ENCODE results near the gene MRPL9. TPM values are rescaled to one million over a fixed set of nuclear protein-coding genes. Genes with fewer than 3 reads are reported as not detected.

MRPL9 gene
- total and polyA plus RNA-seq, 5 donors from 2014 or later: 87.5 to 179 (median 165) TPM

DNA sequence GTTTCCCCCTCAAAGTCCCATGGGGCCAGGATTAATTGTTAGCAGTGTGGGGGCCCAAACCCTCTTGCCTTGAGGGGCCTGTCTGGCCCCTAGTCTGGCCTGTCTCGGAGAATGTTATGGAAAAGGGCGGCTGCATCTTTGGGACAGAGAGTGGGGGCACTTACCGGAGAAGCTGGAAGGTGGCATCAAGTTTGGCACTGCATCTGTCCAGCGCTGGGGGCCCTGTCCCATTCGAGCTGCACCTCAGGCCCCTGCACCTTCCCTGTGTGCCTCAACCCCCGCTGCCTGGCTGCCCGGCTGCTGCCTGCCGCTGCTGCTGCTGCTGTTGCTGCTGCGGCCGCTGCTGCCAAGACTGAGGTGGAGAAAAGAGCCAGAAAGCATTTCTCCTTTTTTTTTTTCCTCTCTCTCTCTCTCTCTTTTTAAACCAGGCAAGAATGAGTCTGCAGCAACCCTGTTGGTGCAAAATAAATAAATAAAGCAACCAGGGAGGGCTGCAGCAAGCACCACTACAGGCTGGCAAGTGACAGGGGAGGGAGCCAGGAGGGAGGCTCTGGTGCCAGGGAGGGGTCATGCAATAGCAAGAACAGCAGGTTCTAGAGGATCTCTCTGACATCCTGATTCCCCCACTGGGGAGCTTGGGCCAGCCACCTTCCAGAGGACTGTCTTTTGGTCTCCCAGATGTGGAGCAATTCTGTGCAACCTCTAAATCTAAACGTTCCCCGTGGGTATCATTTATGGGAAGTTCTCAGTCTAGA, 41.9 kb upstream of the MRPL9 start, which contains the start of gene LINGO4:
LINGO4 (minus strand) TSS at position 354 of the 755 bp plus-strand sequence. CDS start 2,715 bp downstream, outside the sequence.
- H3K27ac Mint-ChIP-seq: no peak within 1 kb of the TSS
- no peaks in the 10 kb centered on the region for H3K36me3 Mint-ChIP-seq
- Histone ChIP-seq H3K9me3 (ENCODE audit: control insufficient read depth in 2 of 2, low read length in 2 of 2) (no peaks in the 10 kb centered on the region), H3K36me3 (ENCODE audit: control insufficient read depth, insufficient read depth, low read length) (no peaks in the 10 kb centered on the region), H3K27ac (ENCODE audit: insufficient read depth, low read length, poor library complexity, severe bottlenecking) (no peak within 1 kb of the TSS), H3K4me1 (ENCODE audit: control insufficient read depth, insufficient read depth, low read length, poor library complexity, severe bottlenecking) (no peaks in the 10 kb centered on the region), H3K27me3 (ENCODE audit: control insufficient read depth, insufficient read depth, low read length) (no peaks in the 10 kb centered on the region), H3K4me3 (ENCODE audit: low read depth, low read length) (no peak within 1 kb of the TSS)
- peaks cover 4% of the 10 kb centered on the region for H3K27me3 Mint-ChIP-seq
- H3K4me3 Mint-ChIP-seq: no peak within 1 kb of the TSS
- H3K4me1 Mint-ChIP-seq: peaks cover 0 to 24% (median 5%) of the 10 kb centered on the region in 4 donors
- H3K9me3 Mint-ChIP-seq: no peaks in the 10 kb centered on the region
- DNase-seq: no peak
- no peak for ATAC-seq (ENCODE audit: low read depth in 2 of 2)

DNA sequence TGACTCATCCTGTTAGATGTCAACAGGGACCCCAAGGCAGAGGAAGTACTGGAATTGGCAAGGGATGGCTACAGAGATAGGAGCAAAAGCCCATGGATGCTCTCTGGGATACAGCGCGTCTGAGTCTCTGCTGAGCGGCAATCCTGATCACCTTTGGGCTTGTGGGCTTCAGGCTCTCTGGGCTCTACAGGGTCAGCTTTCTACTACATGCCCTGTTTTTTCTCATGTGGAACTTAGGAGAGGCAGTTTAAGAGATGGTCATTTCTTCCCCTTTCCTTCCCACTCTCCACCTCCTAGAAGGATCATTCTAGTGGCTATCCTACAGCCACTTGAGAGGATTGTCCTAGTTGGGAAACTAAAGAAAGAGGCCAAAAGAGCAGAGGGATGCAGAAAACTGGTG, 40.6 kb upstream of the MRPL9 start:
- ATAC-seq (ENCODE audit: low read depth in 2 of 2) (no peak), DNase-seq (no peak)
- no peak overlapping the region for H3K4me3 Mint-ChIP-seq
- Histone ChIP-seq H3K27me3 (ENCODE audit: control insufficient read depth, insufficient read depth, low read length) (no peaks in the 10 kb centered on the region), H3K4me1 (ENCODE audit: control insufficient read depth, insufficient read depth, low read length, poor library complexity, severe bottlenecking) (no peaks in the 10 kb centered on the region), H3K9me3 (ENCODE audit: control insufficient read depth in 2 of 2, low read length in 2 of 2) (no peaks in the 10 kb centered on the region), H3K27ac (ENCODE audit: insufficient read depth, low read length, poor library complexity, severe bottlenecking) (no peak overlapping the region), H3K4me3 (ENCODE audit: low read depth, low read length) (no peak overlapping the region), H3K36me3 (ENCODE audit: control insufficient read depth, insufficient read depth, low read length) (no peaks in the 10 kb centered on the region)
- peaks cover 4% of the 10 kb centered on the region for H3K27me3 Mint-ChIP-seq
- H3K4me1 Mint-ChIP-seq: peaks cover 0 to 19% (median 6%) of the 10 kb centered on the region in 4 donors
- peaks cover 7% of the 10 kb centered on the region for H3K36me3 Mint-ChIP-seq
- no peak overlapping the region for H3K27ac Mint-ChIP-seq
- no peaks in the 10 kb centered on the region for H3K9me3 Mint-ChIP-seq

DNA sequence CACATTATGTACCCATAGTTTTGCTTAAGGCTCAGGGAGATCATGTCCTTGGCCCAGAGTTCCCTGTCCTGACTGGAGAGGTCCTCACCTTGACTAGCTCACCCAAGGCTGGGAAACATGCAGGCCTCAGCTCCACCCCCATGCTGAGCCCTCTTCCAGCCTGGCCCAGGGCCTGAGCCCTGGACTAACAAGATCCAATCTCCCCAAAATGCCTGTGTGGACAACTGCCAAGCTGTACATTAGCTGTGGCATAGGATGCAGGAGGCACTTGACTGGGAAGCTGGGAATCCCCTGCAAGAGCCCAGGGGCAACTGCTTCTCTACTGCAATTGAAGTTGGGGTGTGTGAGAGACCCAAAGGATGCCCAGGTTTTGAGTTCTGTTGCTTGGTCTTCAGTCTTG, 39.9 kb upstream of the MRPL9 start:
- Mint-ChIP-seq H3K27ac (no peak overlapping the region), H3K4me3 (no peak overlapping the region)
- no peak overlapping the region for H3K4me3 ChIP-seq (ENCODE audit: low read depth, low read length)

DNA sequence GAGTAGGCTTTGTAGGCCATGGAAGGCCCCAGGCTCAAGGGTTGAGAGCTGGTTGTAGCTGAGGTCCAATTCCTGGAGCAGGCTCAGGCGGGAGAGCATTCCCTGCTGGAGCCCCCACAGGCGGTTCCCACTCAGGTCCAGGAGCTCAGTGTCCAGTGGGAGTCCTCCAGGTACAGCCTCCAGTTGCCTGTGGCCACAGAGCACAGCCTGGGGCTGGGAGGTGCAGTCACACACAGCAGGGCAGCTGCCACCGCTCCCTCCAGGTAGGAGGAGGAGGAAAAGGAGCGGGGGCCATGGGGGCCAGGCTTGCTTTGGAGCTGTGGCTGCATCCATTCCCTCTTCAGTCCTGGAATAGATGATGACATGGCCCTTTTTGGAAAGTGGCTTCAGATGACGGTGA, 39.1 kb upstream of the MRPL9 start:
- ATAC-seq (ENCODE audit: low read depth in 2 of 2) (no peak), DNase-seq (no peak)
- H3K4me3 Mint-ChIP-seq: no peak overlapping the region
- no peaks in the 10 kb centered on the region for H3K27me3 Mint-ChIP-seq
- Histone ChIP-seq H3K36me3 (ENCODE audit: control insufficient read depth, insufficient read depth, low read length) (no peaks in the 10 kb centered on the region), H3K27ac (ENCODE audit: insufficient read depth, low read length, poor library complexity, severe bottlenecking) (no peak overlapping the region), H3K27me3 (ENCODE audit: control insufficient read depth, insufficient read depth, low read length) (no peaks in the 10 kb centered on the region), H3K4me1 (ENCODE audit: control insufficient read depth, insufficient read depth, low read length, poor library complexity, severe bottlenecking) (no peaks in the 10 kb centered on the region), H3K9me3 (ENCODE audit: control insufficient read depth in 2 of 2, low read length in 2 of 2) (no peaks in the 10 kb centered on the region), H3K4me3 (ENCODE audit: low read depth, low read length) (no peak overlapping the region)
- H3K9me3 Mint-ChIP-seq: no peaks in the 10 kb centered on the region
- peaks cover 0 to 12% (median 4%) of the 10 kb centered on the region in 4 donors for H3K4me1 Mint-ChIP-seq
- H3K36me3 Mint-ChIP-seq: peaks cover 11% of the 10 kb centered on the region
- no peak overlapping the region for H3K27ac Mint-ChIP-seq

More for the DNA sequence above, 39.9 kb upstream of the MRPL9 start:
- no peak overlapping the region for H3K27ac ChIP-seq (ENCODE audit: insufficient read depth, low read length, poor library complexity, severe bottlenecking)
- no peak for ATAC-seq (ENCODE audit: low read depth in 2 of 2)
- Mint-ChIP-seq H3K27me3 (peaks cover under 1% of the 10 kb centered on the region), H3K4me1 (peaks cover 0 to 16% (median 6%) of the 10 kb centered on the region in 4 donors), H3K36me3 (peaks cover 11% of the 10 kb centered on the region), H3K9me3 (no peaks in the 10 kb centered on the region)
- no peak for DNase-seq
- no peaks in the 10 kb centered on the region for H3K4me1 ChIP-seq (ENCODE audit: control insufficient read depth, insufficient read depth, low read length, poor library complexity, severe bottlenecking)
- H3K27me3 ChIP-seq (ENCODE audit: control insufficient read depth, insufficient read depth, low read length): no peaks in the 10 kb centered on the region
- no peaks in the 10 kb centered on the region for H3K9me3 ChIP-seq (ENCODE audit: control insufficient read depth in 2 of 2, low read length in 2 of 2)
- no peaks in the 10 kb centered on the region for H3K36me3 ChIP-seq (ENCODE audit: control insufficient read depth, insufficient read depth, low read length)

DNA sequence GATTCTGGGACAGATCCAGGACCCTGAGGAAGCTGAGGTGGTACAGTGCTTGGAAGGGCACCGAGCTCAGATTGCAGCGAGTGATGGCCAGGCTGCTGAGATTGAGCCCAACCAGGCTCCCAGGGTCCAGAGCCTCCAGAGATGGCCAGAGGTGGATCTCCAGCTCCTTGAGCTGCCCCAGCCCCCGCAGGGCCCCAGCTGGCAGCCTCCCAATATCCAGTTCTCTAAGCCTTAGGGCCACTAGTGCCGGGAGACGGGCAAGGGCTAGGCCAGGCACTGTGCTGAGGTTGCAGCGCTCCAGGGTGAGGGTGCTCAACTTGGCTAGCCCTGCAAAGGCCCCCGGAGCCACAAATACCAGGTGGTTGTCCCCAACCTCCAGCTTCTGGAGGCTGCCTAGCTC, 38.5 kb upstream of the MRPL9 start:
- Histone ChIP-seq H3K4me3 (ENCODE audit: low read depth, low read length) (no peak overlapping the region), H3K27me3 (ENCODE audit: control insufficient read depth, insufficient read depth, low read length) (no peaks in the 10 kb centered on the region), H3K4me1 (ENCODE audit: control insufficient read depth, insufficient read depth, low read length, poor library complexity, severe bottlenecking) (no peaks in the 10 kb centered on the region), H3K9me3 (ENCODE audit: control insufficient read depth in 2 of 2, low read length in 2 of 2) (no peaks in the 10 kb centered on the region), H3K27ac (ENCODE audit: insufficient read depth, low read length, poor library complexity, severe bottlenecking) (no peak overlapping the region), H3K36me3 (ENCODE audit: control insufficient read depth, insufficient read depth, low read length) (no peaks in the 10 kb centered on the region)
- Mint-ChIP-seq H3K4me3 (no peak overlapping the region), H3K9me3 (no peaks in the 10 kb centered on the region), H3K4me1 (peaks cover 0 to 12% (median 4%) of the 10 kb centered on the region in 4 donors), H3K27ac (no peak overlapping the region), H3K27me3 (no peaks in the 10 kb centered on the region), H3K36me3 (peaks cover 11% of the 10 kb centered on the region)
- no peak for DNase-seq
- no peak for ATAC-seq (ENCODE audit: low read depth in 2 of 2)

DNA sequence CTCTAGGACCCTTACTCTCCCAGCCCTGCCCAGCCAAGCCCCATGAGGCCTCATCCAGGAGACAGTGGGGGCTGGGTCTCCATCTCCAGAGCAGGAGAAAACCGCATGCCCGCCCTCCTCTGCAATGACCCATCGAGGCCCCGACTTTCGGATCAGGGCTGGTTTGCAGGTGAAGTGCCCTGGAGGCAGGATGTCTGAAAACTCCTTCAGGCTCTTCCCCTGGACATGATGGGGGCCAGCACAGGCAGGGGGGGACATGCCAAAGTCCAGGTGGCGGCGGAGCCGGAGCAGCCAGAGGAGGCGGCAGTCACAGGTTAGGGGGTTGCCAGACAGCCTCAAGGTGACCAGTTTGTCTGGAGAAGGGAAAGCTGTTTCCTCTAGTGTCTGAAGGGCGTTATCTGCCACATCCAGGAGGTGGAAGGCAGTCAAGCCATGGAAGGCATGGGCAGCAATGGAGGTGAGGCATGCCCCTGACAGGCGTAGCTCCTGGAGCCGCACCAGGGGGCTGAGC, 38.1 kb upstream of the MRPL9 start:
- H3K27ac ChIP-seq (ENCODE audit: insufficient read depth, low read length, poor library complexity, severe bottlenecking): no peak overlapping the region
- H3K9me3 Mint-ChIP-seq: no peaks in the 10 kb centered on the region

DNA sequence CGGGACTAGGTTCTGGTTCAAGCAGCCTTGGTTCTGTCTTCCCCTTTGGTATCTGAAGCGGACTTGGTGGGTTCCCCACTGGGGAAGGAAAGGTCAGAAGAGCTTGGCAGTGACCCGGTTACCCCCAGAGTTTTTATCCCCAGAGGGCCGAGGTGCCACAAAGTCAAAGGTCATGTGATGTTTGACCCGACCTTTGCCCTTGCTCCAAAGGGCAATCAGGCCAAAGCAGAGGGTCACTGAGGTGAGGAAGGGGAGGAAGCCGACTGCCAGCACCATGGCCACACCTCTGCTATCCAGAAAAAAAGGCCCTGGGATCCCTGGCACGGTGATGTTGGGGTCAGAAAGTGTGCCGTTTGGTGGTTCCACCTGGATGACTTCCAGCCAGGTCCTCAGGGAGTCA, 37.5 kb upstream of the MRPL9 start:
- H3K27me3 ChIP-seq (ENCODE audit: control insufficient read depth, insufficient read depth, low read length): no peaks in the 10 kb centered on the region
- DNase-seq (no peak), ATAC-seq (ENCODE audit: low read depth in 2 of 2) (no peak)
- Mint-ChIP-seq H3K4me1 (peaks cover 0 to 12% (median 4%) of the 10 kb centered on the region in 4 donors), H3K36me3 (peaks cover 11% of the 10 kb centered on the region), H3K9me3 (no peaks in the 10 kb centered on the region), H3K27me3 (no peaks in the 10 kb centered on the region), H3K27ac (peak overlapping the region in 1 of 3 donors; percentile 57), H3K4me3 (no peak overlapping the region)
- H3K27ac ChIP-seq (ENCODE audit: insufficient read depth, low read length, poor library complexity, severe bottlenecking): no peak overlapping the region
- H3K9me3 ChIP-seq (ENCODE audit: control insufficient read depth in 2 of 2, low read length in 2 of 2): no peaks in the 10 kb centered on the region
- H3K36me3 ChIP-seq (ENCODE audit: control insufficient read depth, insufficient read depth, low read length): no peaks in the 10 kb centered on the region
- no peak overlapping the region for H3K4me3 ChIP-seq (ENCODE audit: low read depth, low read length)
- no peaks in the 10 kb centered on the region for H3K4me1 ChIP-seq (ENCODE audit: control insufficient read depth, insufficient read depth, low read length, poor library complexity, severe bottlenecking)

More for the DNA sequence above, 38.1 kb upstream of the MRPL9 start:
- no peaks in the 10 kb centered on the region for H3K4me1 ChIP-seq (ENCODE audit: control insufficient read depth, insufficient read depth, low read length, poor library complexity, severe bottlenecking)
- H3K36me3 Mint-ChIP-seq: peaks cover 11% of the 10 kb centered on the region
- no peak overlapping the region for H3K4me3 ChIP-seq (ENCODE audit: low read depth, low read length)
- H3K9me3 ChIP-seq (ENCODE audit: control insufficient read depth in 2 of 2, low read length in 2 of 2): no peaks in the 10 kb centered on the region
- H3K27me3 ChIP-seq (ENCODE audit: control insufficient read depth, insufficient read depth, low read length): no peaks in the 10 kb centered on the region
- ATAC-seq (ENCODE audit: low read depth in 2 of 2) (no peak), DNase-seq (no peak)
- no peak overlapping the region for H3K4me3 Mint-ChIP-seq
- no peaks in the 10 kb centered on the region for H3K36me3 ChIP-seq (ENCODE audit: control insufficient read depth, insufficient read depth, low read length)
- peaks cover 0 to 12% (median 4%) of the 10 kb centered on the region in 4 donors for H3K4me1 Mint-ChIP-seq
- H3K27ac Mint-ChIP-seq: no peak overlapping the region
- H3K27me3 Mint-ChIP-seq: no peaks in the 10 kb centered on the region
